GM23248 (cell line): ENCODE results near the gene FRS2. TPM values are rescaled to one million over a fixed set of nuclear protein-coding genes. Genes with fewer than 3 reads are reported as not detected.

Experiments
- DNase-seq: peaks from one replicate; pipeline ENCODE4 v3.0.0-alpha.2; 2015
- H2AFZ ChIP-seq: fragments of 200-600 bp; sonication (generic); 2 replicates; pipeline ENCODE4 v1.6.1; 2016; ENCODE audit warnings: antibody characterized with exemption
- H3F3A ChIP-seq: fragments of 200-600 bp; sonication (generic); 2 replicates; pipeline ENCODE4 v1.6.1; 2016; ENCODE audit warnings: mild to moderate bottlenecking, antibody characterized with exemption, mixed run types; ENCODE audit not compliant: insufficient read depth
- H3K27ac ChIP-seq: fragments of 200-600 bp; sonication (generic); 2 replicates; pipeline ENCODE4 v1.5.1; 2016; ENCODE audit warnings: mild to moderate bottlenecking
- H3K27me3 ChIP-seq: fragments of 200-600 bp; sonication (generic); replicated peaks from 2 replicates; pipeline ENCODE4 v1.6.1; 2016; ENCODE audit warnings: mild to moderate bottlenecking; ENCODE audit not compliant: insufficient read depth
- H3K36me3 ChIP-seq: fragments of 200-600 bp; sonication (generic); 2 replicates; pipeline ENCODE4 v1.6.1; 2016; ENCODE audit warnings: low read depth, mild to moderate bottlenecking
- H3K4me1 ChIP-seq: fragments of 200-600 bp; sonication (generic); 2 replicates; pipeline ENCODE4 v1.6.1; 2016; ENCODE audit warnings: mild to moderate bottlenecking; ENCODE audit not compliant: insufficient read depth
- H3K4me2 ChIP-seq: fragments of 200-600 bp; sonication (generic); one replicate; pipeline ENCODE4 v1.6.1; 2016; ENCODE audit warnings: mild to moderate bottlenecking; ENCODE audit not compliant: unreplicated experiment
- H3K4me3 ChIP-seq: fragments of 200-600 bp; sonication (generic); 2 replicates; pipeline ENCODE4 v1.5.1; 2016; ENCODE audit warnings: mild to moderate bottlenecking
- H3K79me2 ChIP-seq: fragments of 200-600 bp; sonication (generic); 2 replicates; pipeline ENCODE4 v1.6.1; 2016; ENCODE audit warnings: mild to moderate bottlenecking; ENCODE audit not compliant: insufficient read depth
- H3K9ac ChIP-seq: fragments of 200-600 bp; sonication (generic); 2 replicates; pipeline ENCODE4 v1.6.1; 2016; ENCODE audit warnings: mild to moderate bottlenecking
- H3K9me2 ChIP-seq: fragments of 200-600 bp; sonication (generic); 2 replicates; pipeline ENCODE4 v1.6.1; 2016; ENCODE audit warnings: mixed run types, mild to moderate bottlenecking, moderate library complexity; ENCODE audit not compliant: insufficient read depth
- H3K9me3 ChIP-seq: fragments of 200-600 bp; sonication (generic); one replicate; pipeline ENCODE4 v1.6.1; 2017; ENCODE audit warnings: low read depth
- H4K20me1 ChIP-seq: fragments of 200-600 bp; sonication (generic); 2 replicates; pipeline ENCODE4 v1.6.0; 2016; ENCODE audit not compliant: insufficient read depth
- EZH2 ChIP-seq: fragments of 200-600 bp; sonication (generic); IDR thresholded peaks from 2 replicates; pipeline ENCODE4 v1.6.1; 2018; ENCODE audit warnings: antibody characterized with exemption, mild to moderate bottlenecking; ENCODE audit not compliant: insufficient read depth, poor library complexity, severe bottlenecking
- EZH2phosphoT487 ChIP-seq: fragments of 200-600 bp; sonication (generic); IDR thresholded peaks from 2 replicates; pipeline ENCODE4 v1.6.1; 2018; ENCODE audit warnings: antibody characterized with exemption, moderate library complexity, mild to moderate bottlenecking, low read depth; ENCODE audit not compliant: insufficient read depth
- WGBS, 2 experiments: methylation state at CpG; one replicate each; pipeline ENCODE4 v1.1.6; 2015 to 2017; ENCODE audit warnings: low lambda C conversion rate in 2 of 2, low coverage in 1 of 2; ENCODE audit errors: missing lambda C conversion rate in 2 of 2; 5-methylcytosine and 5-hydroxymethylcytosine counted together
- in situ Hi-C: fragments of 300-500 bp; cut with MboI; formaldehyde crosslinking; loops from 2 replicates; pipeline ENCODE4 v1.15.0; 2020
- microRNA-seq: library from miRNA; unstranded; fragments of <30 nt; microRNA quantifications from one replicate; pipeline ENCODE4, GENCODE V29; 2016; ENCODE audit warnings: borderline number of aligned reads
- polyA plus RNA-seq: library from polyadenylated mRNA; unstranded; fragments of >200 nt; fragmentation: Nextera tagmentation; extraction: Ambion mirVana; gene quantifications from 2 replicates; pipeline ENCODE4 v1.2.1, GENCODE V29; 2016
- small RNA-seq: library from RNA; depleted of rRNA; stranded (forward); fragments of <200 nt; gene quantifications from one replicate; pipeline ENCODE3, GENCODE V24; 2014; ENCODE audit warnings: low read depth, low replicate concordance
- total RNA-seq: library from RNA; depleted of rRNA; stranded (reverse); fragments of >200 nt; shearing (Covaris generic); gene quantifications from 2 replicates; pipeline ENCODE4 v1.2.3, GENCODE V29; 2014; rRNA removed

Gene FRS2
- total and polyA plus RNA-seq, 2 experiments from 2014 or later = 25.5 to 41.2 TPM

DNA sequence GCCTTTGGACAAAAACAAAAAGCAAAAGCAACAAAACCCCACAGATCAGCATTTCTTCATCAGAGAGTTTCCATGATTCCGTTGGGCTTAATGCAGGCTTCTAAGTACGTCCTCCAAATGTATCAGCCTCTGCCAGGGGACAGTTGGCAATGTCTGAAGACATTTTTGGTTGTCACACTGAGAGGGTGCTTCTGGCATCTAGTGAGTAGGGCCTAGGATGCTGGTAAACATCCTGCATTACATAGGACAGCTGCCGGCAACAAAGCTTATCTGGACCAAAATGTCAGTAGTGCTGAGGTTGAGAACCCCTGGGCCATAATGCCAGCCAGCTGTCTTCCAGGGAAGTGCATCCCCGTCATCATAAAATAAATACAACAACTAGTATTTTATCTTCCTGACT lies 149.9 kb downstream of the FRS2 start:
- Histone ChIP-seq H3K9me2 (no peaks in the 10 kb centered on the region), H3K9ac (no peak overlapping the region), H3K9me3 (no peaks in the 10 kb centered on the region), H3F3A (no peaks in the 10 kb centered on the region), H3K36me3 (no peaks in the 10 kb centered on the region), H3K79me2 (no peaks in the 10 kb centered on the region), H4K20me1 (no peaks in the 10 kb centered on the region), H3K4me3 (no peak overlapping the region), H3K4me2 (no peak overlapping the region), H3K27me3 (peaks cover 9% of the 10 kb centered on the region; the same call in 1 of the 2 replicates), H2AFZ (no peak overlapping the region), H3K4me1 (no peaks in the 10 kb centered on the region), H3K27ac (no peak overlapping the region)
- in situ Hi-C loops = no loop called here
- TF ChIP-seq EZH2phosphoT487 (no peak), EZH2 (no peak)
- WGBS, 2 experiments = 45 to 48% methylated on average over 4 of the region's 4 CpGs
- DNase-seq = no peak

- Histone ChIP-seq H3K9me3 (no peaks in the 10 kb centered on the region), H3K36me3 (no peaks in the 10 kb centered on the region), H3K79me2 (no peaks in the 10 kb centered on the region), H3K27ac (no peak overlapping the region), H3K27me3 (peaks cover 16% of the 10 kb centered on the region), H3K9ac (no peak overlapping the region), H3K4me2 (no peak overlapping the region), H3K4me3 (no peak overlapping the region), H2AFZ (no peak overlapping the region), H3K9me2 (no peaks in the 10 kb centered on the region), H3F3A (no peaks in the 10 kb centered on the region), H3K4me1 (no peaks in the 10 kb centered on the region), H4K20me1 (no peaks in the 10 kb centered on the region)
- DNase-seq = no peak
- in situ Hi-C loops = no loop called here
- 79 to 86% methylated on average over 2 of the region's 2 CpGs for WGBS, 2 experiments
- TF ChIP-seq EZH2 = no peak
- no peak for TF ChIP-seq EZH2phosphoT487
Measured at GRCh38 chr12:69620921-69621320, 150.7 kb downstream of the FRS2 start.

GRCh38 chr12:69621551-69621950 lies 151.4 kb downstream of the FRS2 start:
- Histone ChIP-seq H3K36me3 (no peaks in the 10 kb centered on the region), H4K20me1 (no peaks in the 10 kb centered on the region), H3K9ac (no peak overlapping the region), H3K4me3 (no peak overlapping the region), H3K4me2 (no peak overlapping the region), H2AFZ (no peak overlapping the region), H3F3A (no peaks in the 10 kb centered on the region), H3K27ac (no peak overlapping the region), H3K79me2 (no peaks in the 10 kb centered on the region), H3K27me3 (peaks cover 16% of the 10 kb centered on the region), H3K9me2 (no peaks in the 10 kb centered on the region), H3K9me3 (no peaks in the 10 kb centered on the region), H3K4me1 (no peaks in the 10 kb centered on the region)
- DNase-seq = no peak
- no peak for TF ChIP-seq EZH2phosphoT487
- TF ChIP-seq EZH2 = no peak
- in situ Hi-C loops = no loop called here
- WGBS, 2 experiments = 48 to 57% methylated on average over 2 of the region's 2 CpGs

GRCh38 chr12:69623970-69624369 lies 153.8 kb downstream of the FRS2 start:
- Histone ChIP-seq H3K4me2 (no peak overlapping the region), H4K20me1 (no peaks in the 10 kb centered on the region), H3K79me2 (no peaks in the 10 kb centered on the region), H3K9me2 (no peaks in the 10 kb centered on the region), H3K9me3 (no peaks in the 10 kb centered on the region), H3F3A (no peaks in the 10 kb centered on the region), H3K27me3 (peaks cover 10% of the 10 kb centered on the region; the same call in 1 of the 2 replicates), H3K36me3 (no peaks in the 10 kb centered on the region), H3K4me3 (no peak overlapping the region), H3K27ac (no peak overlapping the region), H3K9ac (no peak overlapping the region), H2AFZ (no peak overlapping the region), H3K4me1 (no peaks in the 10 kb centered on the region)
- in situ Hi-C loops = no loop called here
- no peak for DNase-seq
- WGBS, 2 experiments = 78 to 81% methylated on average over 12 to 13 of the region's 13 CpGs
- TF ChIP-seq EZH2 = no peak
- TF ChIP-seq EZH2phosphoT487 = no peak

DNA sequence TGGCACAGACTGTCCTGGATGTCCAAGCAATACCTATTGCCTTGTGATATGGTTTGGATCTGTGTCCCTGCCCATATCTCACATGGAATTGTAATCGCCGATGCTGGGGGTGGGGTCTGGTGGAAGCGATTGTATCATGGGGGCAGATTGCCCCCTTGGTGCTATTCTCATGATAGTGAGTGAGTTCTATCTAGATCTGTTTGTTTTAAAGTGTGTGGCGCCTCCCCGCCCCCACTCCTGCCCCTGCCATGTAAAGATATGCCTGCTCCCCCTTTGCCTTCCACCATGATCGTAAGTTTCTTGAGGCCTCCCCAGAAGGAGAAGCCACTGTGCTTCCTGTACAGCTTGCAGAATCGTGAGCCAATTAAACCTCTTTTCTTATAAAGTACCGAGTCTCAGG lies 157.3 kb downstream of the FRS2 start:
- TF ChIP-seq EZH2 = no peak
- TF ChIP-seq EZH2phosphoT487 = no peak
- Histone ChIP-seq H3F3A (no peaks in the 10 kb centered on the region), H4K20me1 (no peaks in the 10 kb centered on the region), H3K4me2 (no peak overlapping the region), H3K4me1 (no peaks in the 10 kb centered on the region), H3K4me3 (no peak overlapping the region), H3K79me2 (no peaks in the 10 kb centered on the region), H3K27me3 (peaks cover 10% of the 10 kb centered on the region; the same call in 1 of the 2 replicates), H3K27ac (no peak overlapping the region), H2AFZ (no peak overlapping the region), H3K9me2 (no peaks in the 10 kb centered on the region), H3K9ac (no peak overlapping the region), H3K9me3 (no peaks in the 10 kb centered on the region), H3K36me3 (no peaks in the 10 kb centered on the region)
- DNase-seq = no peak
- in situ Hi-C loops = no loop called here
- WGBS, 2 experiments = 71 to 77% methylated on average over 8 of the region's 8 CpGs

Small RNA genes lying within 50 kb of the gene (microRNA-seq; reads per million reads assigned to microRNA genes)
- gene MIR3913-1 = not detected
- gene MIR3913-2 = not detected

Small RNA genes lying within 50 kb of the gene (small RNA-seq; reads per million reads assigned to genes)
- gene MIR3913-1 = 0.19 reads per million

Other genes with a start within 250 kb of the FRS2 start
- 19.6 and 31.5 TPM in 2 replicates for gene CPSF6, start 230.8 kb upstream of the FRS2 start, total RNA-seq
- gene CPSF6, start 230.8 kb upstream of the FRS2 start, polyA plus RNA-seq = 63.4 TPM in 2 replicates
- gene LYZ, start 122.0 kb upstream of the FRS2 start, total RNA-seq = not detected in 2 replicates
- not detected in 2 replicates for gene LYZ, start 122.0 kb upstream of the FRS2 start, polyA plus RNA-seq
- 21.6 and 60.4 TPM in 2 replicates for gene YEATS4, start 110.6 kb upstream of the FRS2 start, total RNA-seq
- 17.2 and 17.5 TPM in 2 replicates for gene YEATS4, start 110.6 kb upstream of the FRS2 start, polyA plus RNA-seq
- 171 and 176 TPM in 2 replicates for gene CCT2, start 115.1 kb downstream of the FRS2 start, total RNA-seq
- gene CCT2, start 115.1 kb downstream of the FRS2 start, polyA plus RNA-seq = 157 and 158 TPM in 2 replicates
- gene LRRC10, start 140.5 kb downstream of the FRS2 start, total RNA-seq = not detected in 2 replicates
- not detected in 2 replicates for gene LRRC10, start 140.5 kb downstream of the FRS2 start, polyA plus RNA-seq
- gene BEST3, start 228.9 kb downstream of the FRS2 start, total RNA-seq = 0.25 TPM in 1 of 2 replicates, not detected in the other
- not detected in 2 replicates for gene BEST3, start 228.9 kb downstream of the FRS2 start, polyA plus RNA-seq